ENCODE measurements around the gene CELSR1. TPM values are rescaled to one million over a fixed set of nuclear protein-coding genes. Genes with fewer than 3 reads are reported as not detected.
"Not testable (repeated sequence)": the region's sequence is repeated elsewhere in the genome, so short reads cannot be mapped to it uniquely, and the experiment has no call there.

The CELSR1 gene
- total RNA-seq, 1 experiment from 2014 or later: 8.7 TPM

DNA sequence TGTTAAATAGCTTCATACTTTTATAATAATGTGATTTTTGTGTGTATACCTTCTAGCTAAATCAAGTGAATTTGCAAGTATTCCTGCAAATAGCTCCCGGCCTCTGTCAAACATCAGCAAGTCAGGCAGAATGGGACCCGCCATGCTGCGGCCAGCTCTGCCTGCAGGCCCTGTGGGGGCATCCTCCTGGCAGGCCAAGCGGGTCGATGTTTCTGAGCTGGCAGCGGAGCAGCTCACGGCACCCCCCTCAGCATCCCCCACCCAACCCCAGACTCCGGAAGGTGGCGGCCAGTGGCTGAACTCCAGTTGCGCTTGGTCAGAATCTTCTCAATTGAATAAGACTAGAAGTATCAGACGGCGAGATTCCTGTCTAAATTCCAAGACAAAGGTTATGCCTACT, 221.4 kb downstream of the CELSR1 start:
- no peak for DNase-seq (ENCODE audit: extremely low read depth, low read depth)

DNA sequence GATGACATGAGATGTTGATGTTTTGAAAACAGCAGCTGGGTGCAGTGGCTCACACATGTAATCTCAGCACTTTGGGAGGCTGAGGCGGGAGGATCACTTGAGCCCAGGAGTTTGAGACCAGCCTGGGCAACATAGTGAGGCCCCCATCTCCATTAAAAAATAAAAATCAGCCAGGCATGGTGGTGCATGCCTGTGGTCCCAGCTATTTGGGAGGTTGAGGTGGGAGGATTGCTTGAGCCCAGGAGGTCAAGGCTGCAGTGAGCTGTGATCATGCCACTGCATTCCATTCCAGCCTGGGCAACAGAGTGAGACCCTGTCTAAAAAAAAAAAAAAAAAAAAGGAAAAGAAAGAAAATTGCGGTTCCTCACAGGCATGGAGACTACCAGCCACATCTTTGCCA, 224.6 kb downstream of the CELSR1 start:
- not testable (repeated sequence) for DNase-seq (ENCODE audit: extremely low read depth, low read depth)

DNA sequence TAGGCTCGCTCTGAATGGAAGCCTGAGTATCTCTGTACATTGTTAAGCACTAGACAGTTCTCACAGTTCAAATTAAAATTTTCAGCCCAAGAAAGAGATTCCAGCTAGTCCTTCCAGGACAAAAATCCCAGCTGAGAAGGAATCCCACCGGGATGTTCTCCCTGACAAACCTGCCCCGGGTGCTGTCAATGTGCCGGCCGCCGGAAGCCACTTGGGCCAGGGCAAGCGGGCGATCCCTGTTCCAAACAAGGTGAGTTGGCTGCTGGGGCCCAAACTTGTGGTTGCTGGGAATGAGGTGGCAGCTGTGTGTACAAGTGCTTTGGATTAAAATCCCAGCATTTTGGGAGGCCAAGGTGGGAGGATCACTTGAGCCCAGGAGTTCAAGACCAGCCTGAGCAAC, 225.4 kb downstream of the CELSR1 start:
- no peak for DNase-seq (ENCODE audit: extremely low read depth, low read depth)

Other genes starting within 250 kb of the CELSR1 start
- 8.6 and 10.3 TPM in 2 replicates for gene GTSE1, start 240.8 kb downstream of the CELSR1 start, total RNA-seq (2014; rRNA removed; shearing (Covaris generic))
- gene TRMU, start 201.9 kb downstream of the CELSR1 start, total RNA-seq (2014; rRNA removed; shearing (Covaris generic)): 26.6 and 30.7 TPM in 2 replicates
- gene GRAMD4, start 82.8 kb upstream of the CELSR1 start, total RNA-seq (2014; rRNA removed; shearing (Covaris generic)): 4.5 and 4.8 TPM in 2 replicates
- gene CERK, start 200.6 kb upstream of the CELSR1 start, total RNA-seq (2014; rRNA removed; shearing (Covaris generic)): 16.9 and 20.1 TPM in 2 replicates
- 8.2 and 8.7 TPM in 2 replicates for gene TBC1D22A, start 225.0 kb upstream of the CELSR1 start, total RNA-seq (2014; rRNA removed; shearing (Covaris generic))